HEK293T (cell line): ENCODE measurements around the gene ZFPM1.

Source experiments
- CTCF ChIA-PET: fragments of 350-600 bp; formaldehyde crosslinking; extraction: SDS; loops from one replicate; lab custom pipeline; 2021; ENCODE audit warnings: antibody characterized with exemption, inconsistent platforms; lab: Yijun Ruan, JAX
- POLR2A ChIA-PET: fragments of 350-600 bp; formaldehyde crosslinking; extraction: SDS; loops from one replicate; lab custom pipeline; 2020; ENCODE audit warnings: antibody characterized with exemption, inconsistent platforms; lab: Yijun Ruan, JAX
- DNase-seq: peaks from one replicate; pipeline ENCODE4 v3.0.0; 2012; ENCODE audit warnings: mixed read lengths; ENCODE audit errors: extremely low spot score
- ARNT ChIP-seq: fragments of 450-650 bp; IDR thresholded peaks from 2 replicates; pipeline ENCODE4 v1.6.1; 2017; ENCODE audit warnings: mild to moderate bottlenecking
- BHLHE40 ChIP-seq: fragments of 450-650 bp; IDR thresholded peaks from 2 replicates; pipeline ENCODE4 v1.6.1; 2016; ENCODE audit warnings: mild to moderate bottlenecking, moderate library complexity, borderline replicate concordance
- CTBP1 ChIP-seq: fragments of 450-650 bp; IDR thresholded peaks from 2 replicates; pipeline ENCODE4 v1.6.1; 2016; ENCODE audit warnings: borderline replicate concordance
- ELF4 ChIP-seq: fragments of 450-650 bp; IDR thresholded peaks from 2 replicates; pipeline ENCODE4 v1.6.1; 2017; ENCODE audit warnings: antibody characterized with exemption
- FOXA1 ChIP-seq: fragments of 450-650 bp; IDR thresholded peaks from 2 replicates; pipeline ENCODE4 v1.6.1; 2016; ENCODE audit warnings: mild to moderate bottlenecking
- FOXK2 ChIP-seq: fragments of 450-650 bp; IDR thresholded peaks from 2 replicates; pipeline ENCODE4 v1.6.1; 2016; ENCODE audit warnings: mild to moderate bottlenecking
- FOXM1 ChIP-seq: fragments of 450-650 bp; IDR thresholded peaks from 2 replicates; pipeline ENCODE4 v1.6.1; 2017; ENCODE audit warnings: mild to moderate bottlenecking, borderline replicate concordance
- HDGF ChIP-seq: fragments of 450-650 bp; IDR thresholded peaks from 2 replicates; pipeline ENCODE4 v1.6.1; 2017; ENCODE audit warnings: antibody characterized with exemption, borderline replicate concordance
- L3MBTL2 ChIP-seq: fragments of 450-650 bp; conservative IDR thresholded peaks from 2 replicates; pipeline ENCODE4 v1.6.1; 2016; ENCODE audit warnings: mild to moderate bottlenecking
- LEF1 ChIP-seq: fragments of 450-650 bp; IDR thresholded peaks from 2 replicates; pipeline ENCODE4 v1.6.1; 2017; ENCODE audit warnings: mild to moderate bottlenecking, borderline replicate concordance
- NFRKB ChIP-seq: fragments of 450-650 bp; IDR thresholded peaks from 2 replicates; pipeline ENCODE4 v1.6.1; 2016; ENCODE audit warnings: mild to moderate bottlenecking, moderate library complexity
- PKNOX1 ChIP-seq: fragments of 450-650 bp; IDR thresholded peaks from 2 replicates; pipeline ENCODE4 v1.6.1; 2016
- SP1 ChIP-seq: fragments of 450-650 bp; IDR thresholded peaks from 2 replicates; pipeline ENCODE4 v1.6.1; 2017
- SUZ12 ChIP-seq: fragments of 450-650 bp; IDR thresholded peaks from 2 replicates; pipeline ENCODE4 v1.6.1; 2016; ENCODE audit warnings: mild to moderate bottlenecking
- TARDBP ChIP-seq: fragments of 450-650 bp; IDR thresholded peaks from 2 replicates; pipeline ENCODE4 v1.6.1; 2016
- ZNF384 ChIP-seq: fragments of 450-650 bp; IDR thresholded peaks from 2 replicates; pipeline ENCODE4 v1.6.1; 2016

Gene ZFPM1

GRCh38 chr16:88416686-88417085 is 36.4 kb upstream of the ZFPM1 start:
- POLR2A ChIA-PET, result no interaction called here
- no peak for DNase-seq
- CTCF ChIA-PET, result interaction anchor here (0.6 kb wide), 1 partner anchor 133 kb away, joined by 4 read pairs; no protein-coding TSS in a partner anchor
- no peak for TF ChIP-seq ZNF384

DNA sequence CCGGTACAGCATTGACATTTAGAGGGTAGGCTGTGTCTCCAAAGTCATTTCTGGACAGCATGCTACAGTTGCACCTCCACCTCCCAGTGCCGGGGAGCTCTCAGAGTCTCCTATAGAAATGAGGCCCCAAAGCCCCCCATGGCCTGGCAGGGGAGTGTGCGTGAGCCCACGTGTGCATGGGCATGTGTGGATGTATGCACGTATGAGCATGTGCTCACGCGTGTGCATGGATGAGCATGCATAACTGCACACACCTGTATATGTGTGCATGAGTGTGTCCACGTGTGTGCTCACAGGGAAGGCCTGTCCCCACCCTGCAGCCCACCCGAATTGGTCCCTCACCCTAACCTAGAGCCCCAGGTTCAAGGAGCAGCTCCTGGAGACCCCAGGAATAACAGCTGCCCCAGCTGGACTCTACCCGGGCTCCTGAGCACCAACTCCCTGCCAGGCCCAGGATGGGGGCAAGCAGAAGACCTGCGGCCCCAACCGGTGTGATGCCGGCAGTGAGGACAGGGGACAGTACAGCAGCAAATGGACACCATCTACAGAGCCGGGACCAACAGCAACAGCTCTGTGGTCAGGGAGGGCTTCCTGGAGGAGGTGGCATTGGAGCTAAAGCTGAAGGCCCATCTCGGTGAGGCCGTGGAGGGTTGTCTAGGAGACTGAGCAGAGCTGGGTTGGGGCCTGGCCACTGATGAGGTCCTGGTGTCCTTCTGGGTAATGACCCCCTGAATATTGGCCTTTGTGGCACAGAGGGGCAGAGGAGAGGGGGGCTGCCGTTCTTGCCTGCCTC is 35.2 kb upstream of the ZFPM1 start:
- no peak for DNase-seq
- POLR2A ChIA-PET, result no interaction called here
- TF ChIP-seq PKNOX1 (no peak), FOXM1 (no peak), NFRKB (no peak), LEF1 (no peak), HDGF (no peak), FOXK2 (no peak), FOXA1 (no peak), L3MBTL2 (no peak), ZNF384 (no peak), TARDBP (no peak), SP1 (no peak), ELF4 (no peak), BHLHE40 (no peak), ARNT (no peak), SUZ12 (no peak), CTBP1 (no peak)
- CTCF ChIA-PET, result no interaction called here

GRCh38 chr16:88418869-88419268 is 34.2 kb upstream of the ZFPM1 start:
- ChIA-PET POLR2A (no interaction called here), CTCF (no interaction called here)
- no peak for TF ChIP-seq BHLHE40
- no peak for TF ChIP-seq FOXA1
- TF ChIP-seq CTBP1, result no peak
- no peak for TF ChIP-seq ELF4
- no peak for TF ChIP-seq PKNOX1
- no peak for TF ChIP-seq FOXM1

GRCh38 chr16:88419790-88420189 is 33.3 kb upstream of the ZFPM1 start:
- DNase-seq, result no peak
- POLR2A ChIA-PET, result no interaction called here
- CTCF ChIA-PET, result no interaction called here
- TF ChIP-seq NFRKB, result no peak
- no peak for TF ChIP-seq SP1
- TF ChIP-seq ELF4, result no peak
- no peak for TF ChIP-seq ZNF384
- TF ChIP-seq LEF1, result no peak
- no peak for TF ChIP-seq BHLHE40
- TF ChIP-seq FOXK2, result no peak
- TF ChIP-seq FOXA1, result no peak
- TF ChIP-seq CTBP1, result no peak
- no peak for TF ChIP-seq SUZ12
- TF ChIP-seq FOXM1, result no peak
- TF ChIP-seq ARNT, result no peak
- TF ChIP-seq HDGF, result no peak
- TF ChIP-seq TARDBP, result no peak
- no peak for TF ChIP-seq L3MBTL2
- no peak for TF ChIP-seq PKNOX1

More at GRCh38 chr16:88418869-88419268, 34.2 kb upstream of the ZFPM1 start:
- DNase-seq, result no peak

GRCh38 chr16:88420496-88420895 is 32.6 kb upstream of the ZFPM1 start:
- no peak for DNase-seq
- TF ChIP-seq FOXM1 (no peak), HDGF (no peak), LEF1 (no peak), FOXA1 (no peak), ELF4 (no peak), ARNT (no peak)
- ChIA-PET POLR2A (no interaction called here), CTCF (no interaction called here)

DNA sequence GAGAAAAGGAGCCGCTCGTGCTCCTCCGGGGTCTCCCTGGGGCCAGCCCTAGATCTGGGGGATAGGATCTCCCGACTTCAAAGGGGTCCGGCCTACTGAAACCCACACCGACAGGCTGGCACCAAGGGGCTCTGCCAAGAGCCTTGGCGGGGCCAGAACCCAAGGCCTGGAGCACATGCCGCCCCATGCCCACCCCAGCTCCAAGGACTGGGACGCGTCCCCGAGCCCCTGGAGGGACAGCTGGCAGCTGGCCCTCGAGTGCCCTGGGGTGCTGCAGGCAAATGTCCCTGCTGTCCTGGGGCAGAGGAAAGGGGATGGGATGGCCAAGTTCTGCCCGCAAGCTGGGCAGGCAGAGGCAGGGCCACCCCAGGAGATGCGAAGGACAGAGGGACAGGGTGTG is 31.8 kb upstream of the ZFPM1 start:
- TF ChIP-seq TARDBP (no peak), HDGF (no peak)
- CTCF ChIA-PET, result no interaction called here
- POLR2A ChIA-PET, result no interaction called here
- no peak for DNase-seq
